Liver (tissue), 9 donors: ENCODE measurements around the gene SLC38A5. TPM values are rescaled to one million over a fixed set of nuclear protein-coding genes. Genes with fewer than 3 reads are reported as not detected.
A peak's percentile ranks its signal among the peaks of the same experiment; 100 is the strongest.

Source experiments
- DNase-seq: peaks from one replicate; pipeline ENCODE4 v3.0.0-alpha.2; 2017; ENCODE audit warnings: low spot score
- H3K27ac ChIP-seq, 2 donors: one replicate each; pipeline ENCODE4 v1.7.0; 2013; ENCODE audit warnings: inconsistent platforms in 2 of 2, low read length in 2 of 2, control low read depth in 1 of 2, low read depth in 1 of 2, mild to moderate bottlenecking in 1 of 2
- H3K27me3 ChIP-seq, 4 donors: one replicate each; pipeline versions ENCODE4 v1.6.1 to v1.7.0; 2013; ENCODE audit warnings: low read length in 3 of 4, inconsistent platforms in 1 of 4, mild to moderate bottlenecking in 1 of 4, moderate library complexity in 1 of 4; ENCODE audit not compliant: control insufficient read depth in 4 of 4, insufficient read depth in 4 of 4
- H3K36me3 ChIP-seq, 4 donors: one replicate each; pipeline versions ENCODE4 v1.6.1 to v1.7.0; 2013; ENCODE audit warnings: low read length in 3 of 4, mild to moderate bottlenecking in 3 of 4, low read depth in 1 of 4, moderate library complexity in 1 of 4; ENCODE audit not compliant: control insufficient read depth in 4 of 4, insufficient read depth in 3 of 4
- H3K4me1 ChIP-seq, 4 donors: one replicate each; pipeline versions ENCODE4 v1.6.1 to v1.7.0; 2013; ENCODE audit warnings: low read length in 3 of 4, mild to moderate bottlenecking in 3 of 4, moderate library complexity in 1 of 4; ENCODE audit not compliant: control insufficient read depth in 4 of 4, insufficient read depth in 4 of 4
- H3K4me3 ChIP-seq, 3 donors: one replicate each; pipeline versions ENCODE4 v1.6.1 to v1.7.0; 2013; ENCODE audit warnings: low read length in 3 of 3, control low read depth in 1 of 3, low read depth in 1 of 3, mild to moderate bottlenecking in 1 of 3
- H3K9ac ChIP-seq, 2 donors: one replicate each; pipeline ENCODE4 v1.7.0; 2013; ENCODE audit warnings: low read length in 2 of 2, mild to moderate bottlenecking in 2 of 2, moderate library complexity in 2 of 2, control low read depth in 1 of 2, low read depth in 1 of 2
- H3K9me3 ChIP-seq, 4 donors: one replicate each; pipeline versions ENCODE4 v1.6.1 to v1.7.0; 2013; ENCODE audit warnings: low read length in 3 of 4; ENCODE audit not compliant: control insufficient read depth in 4 of 4
- ATF3 ChIP-seq: IDR thresholded peaks from 2 replicates; pipeline ENCODE4 v1.6.1; 2016; ENCODE audit warnings: antibody characterized with exemption
- CTCF ChIP-seq: fragments of 150-350 bp; IDR thresholded peaks from 2 replicates; pipeline ENCODE4 v1.5.1; 2017; ENCODE audit warnings: improper control_type of control experiment, low read depth, low read length; ENCODE audit not compliant: missing input control
- EGR1 ChIP-seq, 2 donors: IDR thresholded peaks; 2 replicates each; pipeline ENCODE4 v1.6.1; 2016 to 2018; ENCODE audit warnings: antibody characterized with exemption in 2 of 2, low read depth in 2 of 2
- FOXA1 ChIP-seq: IDR thresholded peaks from 2 replicates; pipeline ENCODE4 v1.6.1; 2016; ENCODE audit warnings: antibody characterized with exemption
- FOXA2 ChIP-seq: IDR thresholded peaks from 2 replicates; pipeline ENCODE4 v1.6.1; 2016; ENCODE audit warnings: antibody characterized with exemption
- GABPA ChIP-seq, 2 donors: IDR thresholded peaks in 1 of 2; conservative IDR thresholded peaks in 1 of 2; 2 replicates each; pipeline ENCODE4 v1.6.1; 2016; ENCODE audit warnings: antibody characterized with exemption in 2 of 2, mild to moderate bottlenecking in 1 of 2, moderate library complexity in 1 of 2
- HNF4A ChIP-seq, 2 donors: conservative IDR thresholded peaks; 2 replicates each; pipeline ENCODE4 v1.6.1; 2016; ENCODE audit warnings: antibody characterized with exemption in 2 of 2, mild to moderate bottlenecking in 2 of 2
- JUND ChIP-seq, 2 donors: IDR thresholded peaks; 2 replicates each; pipeline ENCODE4 v1.6.1; 2016; ENCODE audit warnings: antibody characterized with exemption in 2 of 2
- MAX ChIP-seq: IDR thresholded peaks from 2 replicates; pipeline ENCODE4 v1.6.1; 2016; ENCODE audit warnings: antibody characterized with exemption
- NR2F2 ChIP-seq: IDR thresholded peaks from 2 replicates; pipeline ENCODE4 v1.6.1; 2016; ENCODE audit warnings: antibody characterized with exemption
- RAD21 ChIP-seq, 2 donors: IDR thresholded peaks; 2 replicates each; pipeline ENCODE4 v1.6.1; 2016; ENCODE audit warnings: antibody characterized with exemption in 2 of 2, mild to moderate bottlenecking in 2 of 2
- YY1 ChIP-seq: IDR thresholded peaks from 2 replicates; pipeline ENCODE4 v1.6.1; 2016; ENCODE audit warnings: antibody characterized with exemption, mild to moderate bottlenecking
- ZBTB33 ChIP-seq: IDR thresholded peaks from 2 replicates; pipeline ENCODE4 v1.6.1; 2016; ENCODE audit warnings: antibody characterized with exemption
- WGBS: extraction: QIAGEN DNeasy Blood & Tissue Kit; methylation state at CpG from one replicate; pipeline ENCODE4 v1.1.7; 2013; 5-methylcytosine and 5-hydroxymethylcytosine counted together
- polyA plus RNA-seq, 2 donors: library from polyadenylated mRNA; stranded (reverse) in 1 of 2; unstranded in 1 of 2; fragments of 200-250 nt in 1 of 2; fragments of >200 nt in 1 of 2; fragmentation: Nextera tagmentation in 1 of 2; extraction: Ambion mirVana in 1 of 2; gene quantifications; one replicate each; pipeline versions ENCODE4 v1.2.1 to v1.2.3, GENCODE V29; 2013 to 2015
- total RNA-seq, 2 donors: library from RNA; depleted of rRNA; stranded (reverse); fragments of >200 nt; gene quantifications; one replicate each; pipeline ENCODE4 v1.2.3, GENCODE V29; 2014
- donor health status: healthy.
- donor health status: healthy.
- donor health status: healthy.
- donor health status: healthy.
- donor health status: healthy.

SLC38A5 gene
- total and polyA plus RNA-seq, 4 donors, result 0.25 to 81.3 (median 0.45) TPM

GRCh38 chrX:48493890-48494364 lies 23.9 kb upstream of the SLC38A5 start:
- H3K9me3 ChIP-seq, result no peaks in the 10 kb centered on the region
- no peaks in the 10 kb centered on the region for H3K4me1 ChIP-seq
- no peak overlapping the region for H3K4me3 ChIP-seq
- H3K36me3 ChIP-seq, result no peaks in the 10 kb centered on the region
- no peaks in the 10 kb centered on the region for H3K27me3 ChIP-seq
- no peak overlapping the region for H3K9ac ChIP-seq
- peak; percentile 49 to 67 for TF ChIP-seq RAD21 (IDR thresholded peaks at IDR 0.05)
- TF ChIP-seq FOXA1, result no peak
- no peak for TF ChIP-seq NR2F2
- no peak for TF ChIP-seq ZBTB33
- peak; percentile 34 for DNase-seq
- no peak overlapping the region for H3K27ac ChIP-seq
- 40% methylated on average over 10 of the region's 10 CpGs for WGBS

GRCh38 chrX:48492293-48492910 lies 22.3 kb upstream of the SLC38A5 start:
- TF ChIP-seq ATF3, result no peak
- TF ChIP-seq FOXA2, result no peak
- 86% methylated on average over 7 of the region's 7 CpGs for WGBS

GRCh38 chrX:48491809-48492208 lies 21.7 kb upstream of the SLC38A5 start:
- WGBS, result 93% methylated on average over 9 of the region's 9 CpGs

More at GRCh38 chrX:48492293-48492910, 22.3 kb upstream of the SLC38A5 start:
- Histone ChIP-seq H3K27me3 (peaks cover 0 to 2% (median 0%) of the 10 kb centered on the region in 4 donors), H3K36me3 (no peaks in the 10 kb centered on the region), H3K9me3 (no peaks in the 10 kb centered on the region), H3K4me1 (no peaks in the 10 kb centered on the region), H3K9ac (no peak overlapping the region), H3K4me3 (no peak overlapping the region), H3K27ac (no peak overlapping the region)
- no peak for DNase-seq

More at GRCh38 chrX:48491809-48492208, 21.7 kb upstream of the SLC38A5 start:
- H3K4me1 ChIP-seq, result no peaks in the 10 kb centered on the region
- H3K36me3 ChIP-seq, result no peaks in the 10 kb centered on the region
- no peaks in the 10 kb centered on the region for H3K9me3 ChIP-seq
- no peak overlapping the region for H3K9ac ChIP-seq
- TF ChIP-seq CTCF (no peak), FOXA1 (no peak), HNF4A (conservative IDR thresholded peaks at IDR 0.05) (no peak), EGR1 (IDR thresholded peaks at IDR 0.05; ENCODE audit: low read depth in 2 of 2) (no peak), MAX (no peak), FOXA2 (no peak), RAD21 (IDR thresholded peaks at IDR 0.05) (no peak), JUND (IDR thresholded peaks at IDR 0.05) (no peak), GABPA (IDR thresholded peaks at IDR 0.05 in 1 of 2, conservative IDR thresholded peaks at IDR 0.05 in 1 of 2) (no peak), ATF3 (no peak), NR2F2 (no peak), ZBTB33 (no peak), YY1 (no peak)
- no peak for DNase-seq
- H3K27me3 ChIP-seq, result peaks cover 0 to 2% (median 0%) of the 10 kb centered on the region in 4 donors
- no peak overlapping the region for H3K27ac ChIP-seq
- no peak overlapping the region for H3K4me3 ChIP-seq
